K562 (cell line): ENCODE measurements around the gene NLRP9. TPM values are rescaled to one million over a fixed set of nuclear protein-coding genes. Genes with fewer than 3 reads are reported as not detected.

ENCODE experiments used
- ATAC-seq: fragments of 200-7000 bp; cut with Tn5 transposase; 3 replicates; pipeline ENCODE4 v1.9.1; 2020; ENCODE audit warnings: moderate library complexity
- BruUV-seq: library from RNA; stranded (reverse); fragments of 400-500 nt; replicated peaks from 2 replicates; lab custom pipeline; 2021; lab: Mats Ljungman, UMichigan
- CTCF ChIA-PET: fragments of 300-600 bp; formaldehyde crosslinking; extraction: SDS; loops from one replicate; lab custom pipeline; 2021; ENCODE audit warnings: low intra/inter-chr PET ratio; lab: Yijun Ruan, JAX
- POLR2A ChIA-PET: fragments of 300-600, 350-650 bp; sonication (Branson Sonifier 250); formaldehyde crosslinking; extraction: SDS; loops from one replicate; lab custom pipeline; 2021; ENCODE audit warnings: antibody characterized with exemption, inconsistent platforms; lab: Yijun Ruan, JAX
- DNase-seq, 4 experiments: peaks; one replicate each; pipeline versions ENCODE4 v3.0.0 to v3.0.0-alpha.2; 2011 to 2018; ENCODE audit warnings: low spot score in 3 of 4, mixed read lengths in 3 of 4; ENCODE audit errors: extremely low read depth in 1 of 4
- FAIRE-seq: peaks from 2 replicates; lab custom pipeline; 2011; peaks lifted over from hg19 to GRCh38; lab: Jason Lieb, UNC
- H2AFZ ChIP-seq: 2 replicates; pipeline ENCODE4 v1.6.0; 2011; ENCODE audit warnings: low read depth, low read length, control low read depth, inconsistent platforms
- H3K27ac ChIP-seq: fragments of 200-600 bp; 3 replicates; pipeline ENCODE4 v1.8.0; 2011; ENCODE audit warnings: low read depth, mild to moderate bottlenecking, control low read depth, inconsistent platforms, low read length, moderate library complexity, mixed read lengths; ENCODE audit errors: extremely low read depth
- H3K27me3 ChIP-seq, 2 experiments: fragments of 300-600 bp in 1 of 2; 2 replicates in 1 of 2; 3 replicates in 1 of 2; pipeline versions ENCODE4 v1.6.0 to v1.8.0; 2011; ENCODE audit warnings: inconsistent platforms in 2 of 2, low read length in 2 of 2, mild to moderate bottlenecking in 1 of 2, mixed read lengths in 1 of 2, moderate library complexity in 1 of 2; ENCODE audit not compliant: control insufficient read depth in 2 of 2, insufficient read depth in 2 of 2
- H3K36me3 ChIP-seq: fragments of 300-600 bp; 3 replicates; pipeline ENCODE4 v1.8.0; 2011; ENCODE audit warnings: mild to moderate bottlenecking, low read length, inconsistent platforms; ENCODE audit not compliant: control insufficient read depth, insufficient read depth
- H3K4me1 ChIP-seq, 2 experiments: fragments of 200-600 bp in 1 of 2; replicated peaks in 1 of 2; 2 replicates in 1 of 2; 3 replicates in 1 of 2; pipeline versions ENCODE4 v1.5.1 to v1.8.0; 2011; ENCODE audit warnings: inconsistent platforms in 2 of 2, low read length in 2 of 2, mild to moderate bottlenecking in 1 of 2, mixed read lengths in 1 of 2, moderate library complexity in 1 of 2; ENCODE audit not compliant: control insufficient read depth in 2 of 2, insufficient read depth in 2 of 2
- H3K4me2 ChIP-seq: 2 replicates; pipeline ENCODE4 v1.6.1; 2011; ENCODE audit warnings: low read length, control low read depth, inconsistent platforms, mixed read lengths; ENCODE audit not compliant: insufficient read depth
- H3K4me3 ChIP-seq: fragments of 200-600 bp; sonication (generic), shearing (Covaris generic); 2 replicates; pipeline ENCODE4 v1.5.1; 2016; ENCODE audit warnings: control low read depth, inconsistent platforms
- H3K79me2 ChIP-seq: fragments of 200-600 bp; 3 replicates; pipeline ENCODE4 v1.8.0; 2011; ENCODE audit warnings: low read length, inconsistent platforms; ENCODE audit not compliant: control insufficient read depth, insufficient read depth
- H3K9ac ChIP-seq, 2 experiments: 2 replicates each; pipeline versions ENCODE4 v1.6.0 to v1.6.1; 2011; ENCODE audit warnings: low read depth in 2 of 2, low read length in 2 of 2, control low read depth in 1 of 2, inconsistent platforms in 1 of 2, mild to moderate bottlenecking in 1 of 2, mixed read lengths in 1 of 2; ENCODE audit not compliant: insufficient read depth in 1 of 2
- H3K9me1 ChIP-seq: one replicate; pipeline ENCODE4 v1.6.0; 2011; ENCODE audit warnings: inconsistent platforms, mild to moderate bottlenecking, low read length, moderate library complexity; ENCODE audit not compliant: control insufficient read depth, insufficient read depth
- H3K9me3 ChIP-seq: replicated peaks from 2 replicates; pipeline ENCODE4 v1.5.1; 2011; ENCODE audit warnings: low read depth, low read length, inconsistent platforms; ENCODE audit not compliant: control insufficient read depth, insufficient read depth
- H4K20me1 ChIP-seq: replicated peaks from 2 replicates; pipeline ENCODE4 v1.6.1; 2011; ENCODE audit warnings: low read length, inconsistent platforms, mixed read lengths; ENCODE audit not compliant: control insufficient read depth, insufficient read depth
- ERF ChIP-seq: fragments of 450-650 bp; formaldehyde crosslinking; IDR thresholded peaks from 2 replicates; pipeline ENCODE4 v1.4.0; 2020; ENCODE audit warnings: mild to moderate bottlenecking, mixed read lengths
- SRF ChIP-seq, 2 experiments: fragments of 250-450, 450-650 bp in 1 of 2; sonication (Bioruptor Pico) in 1 of 2; sonication (generic) in 1 of 2; formaldehyde crosslinking; IDR thresholded peaks; 2 replicates each; pipeline versions ENCODE4 v1.5.0 to v1.5.1; 2020 to 2022; ENCODE audit warnings: mild to moderate bottlenecking in 1 of 2, missing genetic modification reagents in 1 of 2
- TEAD4 ChIP-seq, 2 experiments: sonication (generic) in 1 of 2; formaldehyde crosslinking in 1 of 2; IDR thresholded peaks; 2 replicates each; pipeline versions ENCODE4 v1.6.1 to v1.8.0; 2012 to 2022; ENCODE audit warnings: borderline replicate concordance in 1 of 2, inconsistent platforms in 1 of 2, low read length in 1 of 2, mild to moderate bottlenecking in 1 of 2, missing genetic modification reagents in 1 of 2
- TOE1 ChIP-seq, 2 experiments: fragments of 450-650 bp in 1 of 2; sonication (generic) in 1 of 2; formaldehyde crosslinking in 1 of 2; IDR thresholded peaks; 2 replicates each; pipeline versions ENCODE4 v1.7.1 to v1.8.0; 2016 to 2022; ENCODE audit warnings: borderline replicate concordance in 2 of 2, mild to moderate bottlenecking in 2 of 2, antibody characterized with exemption in 1 of 2, inconsistent platforms in 1 of 2, low read depth in 1 of 2, missing genetic modification reagents in 1 of 2, moderate library complexity in 1 of 2
- ZNF431 ChIP-seq: sonication (generic); formaldehyde crosslinking; IDR thresholded peaks from 2 replicates; pipeline ENCODE4 v1.8.0; 2022; ENCODE audit warnings: mild to moderate bottlenecking, missing genetic modification reagents
- WGBS: fragments of 100-300 bp; shearing (Covaris generic); methylation state at CpG from one replicate; pipeline ENCODE4 v1.1.6; 2016; ENCODE audit warnings: low coverage, mixed read lengths; ENCODE audit not compliant: insufficient coverage; ENCODE audit errors: missing lambda C conversion rate; 5-methylcytosine and 5-hydroxymethylcytosine counted together
- in situ Hi-C: fragments of 300-500 bp; cut with MboI; formaldehyde crosslinking; loops from 4 replicates; pipeline ENCODE4 v1.15.0; 2018; ENCODE audit warnings: inconsistent platforms, mixed read lengths
- intact Hi-C: fragments of 100-400 bp; cut with micrococcal nuclease; formaldehyde crosslinking; loops from 2 replicates; pipeline ENCODE4 v1.14.2; 2022
- polyA plus RNA-seq, 8 experiments: library from polyadenylated mRNA; depleted of rRNA in 4 of 8; stranded (reverse) in 5 of 8; unstranded in 3 of 8; fragments of >200 nt; fragmentation: Nextera tagmentation in 2 of 8; fragmentation: Illumina TruSeq in 1 of 8; extraction: Ambion mirVana in 2 of 8; extraction: Trizol in 1 of 8; gene quantifications; 2 replicates each; pipeline versions ENCODE4 v1.2.1 to v1.2.3, GENCODE V29; 2011 to 2014; ENCODE audit warnings: inconsistent platforms in 1 of 8, missing spikeins in 1 of 8
- total RNA-seq, 7 experiments: library from RNA; depleted of rRNA in 6 of 7; stranded (reverse); fragments of >200 nt in 6 of 7; fragmentation: Illumina TruSeq in 2 of 7; extraction: Trizol in 2 of 7; gene quantifications; 2 replicates each; pipeline versions ENCODE4 v1.2.1 to v1.2.3, GENCODE V29; 2011 to 2021; ENCODE audit warnings: low replicate concordance in 1 of 7
- TF ChIP-seq, protein P1 (sequence below): sonication (generic); formaldehyde crosslinking; IDR thresholded peaks from 2 replicates; pipeline ENCODE4 v1.8.1; 2023; ENCODE audit warnings: mild to moderate bottlenecking, missing genetic modification reagents
- TF ChIP-seq, protein P2 (sequence below), 2 experiments: fragments of 200-800 bp in 1 of 2; sonication (Bioruptor generic) in 1 of 2; sonication (generic) in 1 of 2; formaldehyde crosslinking in 1 of 2; IDR thresholded peaks in 1 of 2; conservative IDR thresholded peaks in 1 of 2; 2 replicates each; pipeline versions ENCODE4 v1.5.0 to v1.6.1; 2016 to 2020; ENCODE audit warnings: missing compliant biosample characterization in 1 of 2, missing genetic modification characterization in 1 of 2, missing genetic modification reagents in 1 of 2
- TF ChIP-seq, protein P3 (sequence below): fragments of 250-450 bp; sonication (Bioruptor Pico); IDR thresholded peaks from 2 replicates; pipeline ENCODE4 v1.9.0; 2021; ENCODE audit warnings: mild to moderate bottlenecking, inconsistent platforms
- TF ChIP-seq, protein P4 (sequence below): fragments of 250-450 bp; sonication (Bioruptor Pico); IDR thresholded peaks from 2 replicates; pipeline ENCODE4 v1.6.1; 2021; ENCODE audit warnings: mild to moderate bottlenecking
- TF ChIP-seq, protein P5 (sequence below): IDR thresholded peaks from 2 replicates; pipeline ENCODE4 v1.6.1; 2012; ENCODE audit warnings: low read depth, low read length, improper control_type of control experiment, borderline replicate concordance

NLRP9 gene
- total and polyA plus RNA-seq, 9 of the 15 experiments (the other 6 are each of a cell fraction or from before 2014, with no cell fraction given), result not detected

DNA sequence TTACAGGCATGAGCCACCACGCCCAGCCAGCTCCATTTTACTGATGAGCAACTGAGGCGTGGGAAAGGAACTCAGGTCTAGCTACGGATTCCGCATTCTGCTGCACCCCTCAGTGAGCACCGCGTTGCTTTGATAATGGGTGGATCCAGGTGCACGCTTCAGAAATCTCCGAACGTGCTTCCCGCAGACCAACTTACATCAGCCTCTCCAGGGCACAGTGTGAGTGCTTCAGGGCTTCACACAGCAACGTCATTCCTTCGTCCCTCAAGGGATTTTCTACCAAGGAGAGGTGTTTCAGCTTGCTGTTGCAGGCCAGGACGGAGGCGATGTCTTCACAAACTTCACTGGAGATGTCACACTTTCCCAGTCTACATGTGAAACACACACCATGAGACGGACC lies 21.7 kb downstream of the NLRP9 start:
- ChIA-PET CTCF (no interaction called here), POLR2A (no interaction called here)
- H3K36me3 ChIP-seq, result no peaks in the 10 kb centered on the region
- H3K27me3 ChIP-seq, result peaks cover 11 to 51% of the 10 kb centered on the region in 2 experiments; a peak in 4 of 5 replicates
- H3K9me3 ChIP-seq, result peaks cover 2% of the 10 kb centered on the region; the same call in 1 of the 2 replicates
- no peak overlapping the region for H3K4me3 ChIP-seq
- FAIRE-seq (no peak), ATAC-seq (no peak), DNase-seq (no peak)
- 2% methylated on average over 15 of the region's 15 CpGs for WGBS
- H3K9me1 ChIP-seq, result no peaks in the 10 kb centered on the region
- no peak overlapping the region for H2AFZ ChIP-seq
- intact Hi-C loops, result no loop called here
- no peak overlapping the region for H3K27ac ChIP-seq
- in situ Hi-C loops, result no loop called here
- H3K4me1 ChIP-seq, result no peaks in the 10 kb centered on the region; a peak in 1 of 5 replicates
- no peaks in the 10 kb centered on the region for H4K20me1 ChIP-seq
- H3K4me2 ChIP-seq, result no peak overlapping the region
- no peak overlapping the region for H3K9ac ChIP-seq
- no TSS peak for BruUV-seq
- H3K79me2 ChIP-seq, result no peaks in the 10 kb centered on the region
- TF ChIP-seq, protein P1, sequence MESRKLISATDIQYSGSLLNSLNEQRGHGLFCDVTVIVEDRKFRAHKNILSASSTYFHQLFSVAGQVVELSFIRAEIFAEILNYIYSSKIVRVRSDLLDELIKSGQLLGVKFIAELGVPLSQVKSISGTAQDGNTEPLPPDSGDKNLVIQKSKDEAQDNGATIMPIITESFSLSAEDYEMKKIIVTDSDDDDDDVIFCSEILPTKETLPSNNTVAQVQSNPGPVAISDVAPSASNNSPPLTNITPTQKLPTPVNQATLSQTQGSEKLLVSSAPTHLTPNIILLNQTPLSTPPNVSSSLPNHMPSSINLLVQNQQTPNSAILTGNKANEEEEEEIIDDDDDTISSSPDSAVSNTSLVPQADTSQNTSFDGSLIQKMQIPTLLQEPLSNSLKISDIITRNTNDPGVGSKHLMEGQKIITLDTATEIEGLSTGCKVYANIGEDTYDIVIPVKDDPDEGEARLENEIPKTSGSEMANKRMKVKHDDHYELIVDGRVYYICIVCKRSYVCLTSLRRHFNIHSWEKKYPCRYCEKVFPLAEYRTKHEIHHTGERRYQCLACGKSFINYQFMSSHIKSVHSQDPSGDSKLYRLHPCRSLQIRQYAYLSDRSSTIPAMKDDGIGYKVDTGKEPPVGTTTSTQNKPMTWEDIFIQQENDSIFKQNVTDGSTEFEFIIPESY (CRISPR knock-in tag), result no peak
- no peak for TF ChIP-seq TOE1 (IDR thresholded peaks at IDR 0.05; ENCODE audit: borderline replicate concordance)
- no peak for TF ChIP-seq TOE1 (CRISPR knock-in tag; IDR thresholded peaks at IDR 0.05; ENCODE audit: borderline replicate concordance, low read depth)
- TF ChIP-seq, protein P2, sequence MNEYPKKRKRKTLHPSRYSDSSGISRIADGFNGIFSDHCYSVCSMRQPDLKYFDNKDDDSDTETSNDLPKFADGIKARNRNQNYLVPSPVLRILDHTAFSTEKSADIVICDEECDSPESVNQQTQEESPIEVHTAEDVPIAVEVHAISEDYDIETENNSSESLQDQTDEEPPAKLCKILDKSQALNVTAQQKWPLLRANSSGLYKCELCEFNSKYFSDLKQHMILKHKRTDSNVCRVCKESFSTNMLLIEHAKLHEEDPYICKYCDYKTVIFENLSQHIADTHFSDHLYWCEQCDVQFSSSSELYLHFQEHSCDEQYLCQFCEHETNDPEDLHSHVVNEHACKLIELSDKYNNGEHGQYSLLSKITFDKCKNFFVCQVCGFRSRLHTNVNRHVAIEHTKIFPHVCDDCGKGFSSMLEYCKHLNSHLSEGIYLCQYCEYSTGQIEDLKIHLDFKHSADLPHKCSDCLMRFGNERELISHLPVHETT (CRISPR knock-in tag; conservative IDR thresholded peaks at IDR 0.05 in 1 of 2, IDR thresholded peaks at IDR 0.05 in 1 of 2), result no peak
- TF ChIP-seq ZNF431, result no peak
- TF ChIP-seq, protein P3, sequence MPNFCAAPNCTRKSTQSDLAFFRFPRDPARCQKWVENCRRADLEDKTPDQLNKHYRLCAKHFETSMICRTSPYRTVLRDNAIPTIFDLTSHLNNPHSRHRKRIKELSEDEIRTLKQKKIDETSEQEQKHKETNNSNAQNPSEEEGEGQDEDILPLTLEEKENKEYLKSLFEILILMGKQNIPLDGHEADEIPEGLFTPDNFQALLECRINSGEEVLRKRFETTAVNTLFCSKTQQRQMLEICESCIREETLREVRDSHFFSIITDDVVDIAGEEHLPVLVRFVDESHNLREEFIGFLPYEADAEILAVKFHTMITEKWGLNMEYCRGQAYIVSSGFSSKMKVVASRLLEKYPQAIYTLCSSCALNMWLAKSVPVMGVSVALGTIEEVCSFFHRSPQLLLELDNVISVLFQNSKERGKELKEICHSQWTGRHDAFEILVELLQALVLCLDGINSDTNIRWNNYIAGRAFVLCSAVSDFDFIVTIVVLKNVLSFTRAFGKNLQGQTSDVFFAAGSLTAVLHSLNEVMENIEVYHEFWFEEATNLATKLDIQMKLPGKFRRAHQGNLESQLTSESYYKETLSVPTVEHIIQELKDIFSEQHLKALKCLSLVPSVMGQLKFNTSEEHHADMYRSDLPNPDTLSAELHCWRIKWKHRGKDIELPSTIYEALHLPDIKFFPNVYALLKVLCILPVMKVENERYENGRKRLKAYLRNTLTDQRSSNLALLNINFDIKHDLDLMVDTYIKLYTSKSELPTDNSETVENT, result no peak
- TF ChIP-seq, protein P4, sequence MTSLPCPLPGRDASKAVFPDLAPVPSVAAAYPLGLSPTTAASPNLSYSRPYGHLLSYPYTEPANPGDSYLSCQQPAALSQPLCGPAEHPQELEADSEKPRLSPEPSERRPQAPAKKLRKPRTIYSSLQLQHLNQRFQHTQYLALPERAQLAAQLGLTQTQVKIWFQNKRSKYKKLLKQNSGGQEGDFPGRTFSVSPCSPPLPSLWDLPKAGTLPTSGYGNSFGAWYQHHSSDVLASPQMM (CRISPR knock-in tag), result no peak
- no peak for TF ChIP-seq SRF (CRISPR knock-in tag; IDR thresholded peaks at IDR 0.05)
- TF ChIP-seq TEAD4 (IDR thresholded peaks at IDR 0.05; ENCODE audit: low read length), result no peak
- TF ChIP-seq TEAD4 (CRISPR knock-in tag; IDR thresholded peaks at IDR 0.05; ENCODE audit: borderline replicate concordance), result no peak
- TF ChIP-seq, protein P5, sequence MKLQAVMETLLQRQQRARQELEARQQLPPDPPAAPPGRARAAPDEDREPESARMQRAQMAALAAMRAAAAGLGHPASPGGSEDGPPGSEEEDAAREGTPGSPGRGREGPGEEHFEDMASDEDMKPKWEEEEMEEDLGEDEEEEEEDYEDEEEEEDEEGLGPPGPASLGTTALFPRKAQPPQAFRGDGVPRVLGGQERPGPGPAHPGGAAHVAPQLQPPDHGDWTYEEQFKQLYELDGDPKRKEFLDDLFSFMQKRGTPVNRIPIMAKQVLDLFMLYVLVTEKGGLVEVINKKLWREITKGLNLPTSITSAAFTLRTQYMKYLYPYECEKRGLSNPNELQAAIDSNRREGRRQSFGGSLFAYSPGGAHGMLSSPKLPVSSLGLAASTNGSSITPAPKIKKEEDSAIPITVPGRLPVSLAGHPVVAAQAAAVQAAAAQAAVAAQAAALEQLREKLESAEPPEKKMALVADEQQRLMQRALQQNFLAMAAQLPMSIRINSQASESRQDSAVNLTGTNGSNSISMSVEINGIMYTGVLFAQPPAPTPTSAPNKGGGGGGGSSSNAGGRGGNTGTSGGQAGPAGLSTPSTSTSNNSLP, result no peak
- no peak for TF ChIP-seq ERF (CRISPR knock-in tag)
